ENCODE data around the gene DLG3.
"Not testable (repeated sequence)": the region's sequence is repeated elsewhere in the genome, so short reads cannot be mapped to it uniquely, and the experiment has no call there.

DLG3 gene

GRCh38 chrX:70476934-70477733 lies 32.5 kb downstream of the DLG3 start:
- no peak for DNase-seq (ENCODE audit: low spot score)

GRCh38 chrX:70477734-70478075 lies 33.1 kb downstream of the DLG3 start:
- no peak for DNase-seq (ENCODE audit: low spot score)

GRCh38 chrX:70478526-70479245 lies 34.1 kb downstream of the DLG3 start:
- DNase-seq (ENCODE audit: low spot score) = no peak

GRCh38 chrX:70479247-70479921 lies 34.7 kb downstream of the DLG3 start:
- no peak for DNase-seq (ENCODE audit: low spot score)

GRCh38 chrX:70479922-70480659 lies 35.5 kb downstream of the DLG3 start:
- DNase-seq (ENCODE audit: low spot score) = no peak

- DNase-seq (ENCODE audit: low spot score) = no peak
Observed at GRCh38 chrX:70480660-70481018, 36.0 kb downstream of the DLG3 start.

- DNase-seq (ENCODE audit: low spot score) = no peak
Observed at GRCh38 chrX:70481471-70482270, 37.0 kb downstream of the DLG3 start.

GRCh38 chrX:70482300-70482699 lies 37.7 kb downstream of the DLG3 start:
- DNase-seq (ENCODE audit: low spot score) = no peak

GRCh38 chrX:70485466-70485865 lies 40.8 kb downstream of the DLG3 start:
- DNase-seq (ENCODE audit: low spot score) = no peak

- no peak for DNase-seq (ENCODE audit: low spot score)
Observed at GRCh38 chrX:70488856-70489255, 44.2 kb downstream of the DLG3 start.

GRCh38 chrX:70494441-70494840 lies 49.8 kb downstream of the DLG3 start:
- DNase-seq (ENCODE audit: low spot score) = no peak

GRCh38 chrX:70496491-70496890 lies 51.9 kb downstream of the DLG3 start:
- no peak for DNase-seq (ENCODE audit: low spot score)

GRCh38 chrX:70497026-70497425 lies 52.4 kb downstream of the DLG3 start:
- no peak for DNase-seq (ENCODE audit: low spot score)

- DNase-seq (ENCODE audit: low spot score) = no peak
Observed at GRCh38 chrX:70498129-70498528, 53.5 kb downstream of the DLG3 start.

- no peak for DNase-seq (ENCODE audit: low spot score)
Observed at GRCh38 chrX:70500826-70501225, 56.2 kb downstream of the DLG3 start.

- no peak for DNase-seq (ENCODE audit: low spot score)
Observed at GRCh38 chrX:70504772-70505450, 60.3 kb downstream of the DLG3 start.

- no peak for DNase-seq (ENCODE audit: low spot score)
Observed at GRCh38 chrX:70505451-70505841, 60.8 kb downstream of the DLG3 start.

- DNase-seq (ENCODE audit: low spot score) = no peak
Observed at GRCh38 chrX:70508296-70508911, 63.8 kb downstream of the DLG3 start.

GRCh38 chrX:70509078-70509477 lies 64.4 kb downstream of the DLG3 start:
- DNase-seq (ENCODE audit: low spot score) = no peak

- DNase-seq (ENCODE audit: low spot score) = not testable (repeated sequence)
Observed at GRCh38 chrX:70515270-70515669, 70.6 kb downstream of the DLG3 start.

GRCh38 chrX:70515692-70516091 lies 71.1 kb downstream of the DLG3 start:
- DNase-seq (ENCODE audit: low spot score) = not testable (repeated sequence)
